Panc1 (cell line): ENCODE data around the gene SLC12A8.

Experiments used
- CTCF ChIP-seq: fragments of 450-650 bp; IDR thresholded peaks from 2 replicates; pipeline ENCODE4 v1.5.1; 2017; ENCODE audit warnings: mild to moderate bottlenecking
- REST ChIP-seq, 2 experiments: IDR thresholded peaks; 2 replicates each; pipeline ENCODE4 v1.6.1; 2011 to 2012; ENCODE audit warnings: low read depth in 2 of 2, control low read depth in 1 of 2, low read length in 1 of 2, mild to moderate bottlenecking in 1 of 2, moderate library complexity in 1 of 2; ENCODE audit not compliant: insufficient read depth in 1 of 2

- TF ChIP-seq REST (IDR thresholded peaks at IDR 0.05; ENCODE audit: insufficient read depth in 1 of 2, low read depth in 2 of 2, low read length in 1 of 2) (no peak), CTCF (no peak)
Measured at GRCh38 chr3:125211523-125212090, 941 bp downstream of the SLC12A8 start.
